Measurements from ENCODE around the gene TRPC5OS.

TRPC5OS gene

GRCh38 chrX:111928456-111928855 lies 52.5 kb downstream of the TRPC5OS start:
- Histone ChIP-seq H3K9me3 (ENCODE audit: low read length) (no peaks in the 10 kb centered on the region), H3K27me3 (ENCODE audit: insufficient read depth, low read length) (no peaks in the 10 kb centered on the region), H3K4me1 (ENCODE audit: insufficient read depth, low read length) (no peaks in the 10 kb centered on the region), H3K36me3 (ENCODE audit: insufficient read depth, low read length) (no peaks in the 10 kb centered on the region), H2AFZ (ENCODE audit: low read depth, low read length) (no peak overlapping the region), H3K4me3 (ENCODE audit: low read length) (no peak overlapping the region)
